Caki2 (cell line): ENCODE measurements around the gene NR2C2. TPM values are rescaled to one million over a fixed set of nuclear protein-coding genes. Genes with fewer than 3 reads are reported as not detected.
A peak's percentile ranks its signal among the peaks of the same experiment; 100 is the strongest.

Experiments used
- DNase-seq: peaks from one replicate; pipeline ENCODE4 v3.0.0-alpha.2; 2015; ENCODE audit warnings: low read depth
- in situ Hi-C: cut with HindIII; loops from 2 replicates; pipeline ENCODE4 v1.10.0; 2016; ENCODE audit warnings: low sequenced_read_pairs, low pct_unique_long_range_greater_than_20kb, mixed read lengths
- total RNA-seq: library from RNA; depleted of rRNA; stranded (reverse); fragments of >200 nt; shearing (Covaris generic); gene quantifications from 2 replicates; pipeline ENCODE4 v1.2.3, GENCODE V29; 2014; ENCODE audit warnings: low replicate concordance

Gene NR2C2
- total RNA-seq, 1 experiment from 2014 or later, result 3.1 TPM

DNA sequence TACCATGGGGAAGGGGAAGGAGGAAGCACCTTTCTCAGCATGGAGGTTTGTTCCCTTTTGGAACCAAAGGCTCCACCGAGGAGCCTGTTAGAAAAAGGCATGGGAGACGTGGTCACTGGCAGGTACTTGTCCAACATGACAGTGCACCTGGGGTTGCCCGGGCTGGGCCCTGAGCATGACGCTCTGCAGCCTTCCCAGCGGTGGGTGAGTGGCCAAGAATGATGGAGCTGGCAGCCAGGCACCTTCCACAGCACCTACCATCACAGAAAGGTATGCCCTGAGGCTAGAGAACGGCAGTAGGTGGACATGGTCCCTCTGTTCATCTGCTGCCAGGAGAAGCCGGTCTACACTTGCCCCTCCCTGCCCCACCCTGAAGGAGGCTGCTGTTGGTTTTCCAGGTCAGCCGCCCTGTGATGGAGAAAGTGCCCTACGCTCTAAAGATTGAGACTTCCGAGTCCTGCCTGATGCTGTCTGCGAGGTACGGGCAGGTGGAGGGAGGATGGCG is 29.0 kb upstream of the NR2C2 start:
- DNase-seq, result no peak
- in situ Hi-C loops, result no loop called here

DNA sequence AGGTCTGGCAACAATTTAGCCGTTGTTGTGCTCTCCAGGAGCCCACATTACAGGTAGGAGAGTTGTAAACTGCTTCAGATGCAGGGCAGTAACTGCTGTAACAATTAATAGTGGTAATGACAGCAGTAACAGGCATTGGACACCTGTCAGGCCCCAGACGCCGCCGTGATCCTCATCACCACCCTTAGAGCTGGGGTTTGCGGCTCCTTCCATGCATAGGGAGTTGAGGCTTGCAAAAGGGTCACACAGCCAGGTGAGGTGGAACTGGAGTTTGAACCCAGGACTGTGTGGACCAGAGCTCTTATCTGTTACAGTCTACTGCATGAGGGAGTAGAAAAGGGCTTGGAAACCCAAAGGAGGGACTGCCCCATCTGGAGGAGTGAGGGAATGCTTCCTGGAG is 26.8 kb upstream of the NR2C2 start:
- DNase-seq, result no peak
- in situ Hi-C loops, result no loop called here

DNA sequence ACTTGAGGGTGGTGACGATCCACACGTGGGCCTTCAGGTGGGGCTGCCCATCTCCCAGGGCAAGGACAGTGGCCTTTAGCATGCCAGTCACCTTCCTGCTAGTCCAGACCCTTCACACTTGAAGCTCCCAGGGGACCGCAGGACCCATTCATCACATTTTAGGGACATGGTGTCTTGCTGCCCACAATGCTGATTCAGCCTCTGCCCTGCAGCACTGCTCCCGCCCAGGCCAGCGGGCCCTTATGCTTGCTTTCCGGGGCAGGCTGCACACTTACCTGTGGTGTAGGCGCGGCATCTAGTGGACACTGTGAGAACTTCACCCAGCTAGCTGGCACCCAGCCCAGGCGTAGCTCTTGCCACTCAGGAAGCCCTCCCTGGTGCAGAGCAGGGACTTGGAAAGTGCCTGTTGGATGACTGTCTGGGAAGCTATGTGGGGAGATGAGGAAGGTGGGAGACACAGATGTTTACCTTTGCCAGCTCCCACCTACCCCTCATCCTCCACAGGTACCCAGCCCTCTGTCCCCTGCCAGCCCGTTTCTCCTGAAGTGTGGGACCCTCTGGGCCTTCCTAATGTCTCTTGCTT is 26.3 kb upstream of the NR2C2 start:
- in situ Hi-C loops, result no loop called here
- peak; percentile 69 for DNase-seq

DNA sequence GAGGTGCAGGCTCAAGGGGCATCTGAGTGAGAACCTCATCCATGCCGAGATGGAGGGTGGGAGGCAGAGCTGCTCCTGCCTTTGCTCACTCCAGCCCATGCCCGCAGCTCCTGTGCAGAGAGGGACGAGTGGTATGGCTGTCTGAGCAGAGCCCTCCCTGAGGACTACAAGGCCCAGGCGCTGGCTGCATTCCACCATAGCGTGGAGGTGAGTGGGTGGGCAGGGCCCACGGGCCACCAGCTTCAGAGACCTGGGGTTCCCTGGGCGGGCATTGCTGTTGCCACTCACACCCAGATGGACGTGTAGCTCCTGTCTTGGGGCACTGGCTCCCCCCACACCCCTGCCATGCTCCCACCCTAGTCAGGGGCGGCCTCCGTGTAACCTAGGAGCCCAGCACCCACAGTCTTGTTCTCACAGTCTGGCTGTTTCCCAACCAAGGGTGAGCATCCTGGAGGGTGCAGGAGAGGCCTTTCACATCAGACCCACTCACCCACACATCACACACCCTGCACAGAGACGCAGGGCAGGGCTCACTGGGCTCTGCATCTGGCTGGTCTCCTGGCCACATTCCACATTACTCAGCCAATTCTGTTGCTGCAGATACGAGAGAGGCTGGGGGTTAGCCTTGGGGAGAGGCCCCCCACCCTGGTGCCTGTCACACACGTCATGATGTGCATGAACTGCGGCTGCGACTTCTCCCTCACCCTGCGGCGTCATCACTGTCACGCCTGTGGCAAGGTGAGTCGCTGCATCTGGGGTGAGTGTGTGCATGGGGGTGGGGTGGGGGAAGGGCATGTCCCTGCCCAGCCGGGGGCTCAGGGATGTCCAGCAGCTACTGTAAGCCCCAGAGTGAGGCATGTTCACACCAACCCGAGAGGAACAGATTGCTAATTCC is 25.3 kb upstream of the NR2C2 start:
- no peak for DNase-seq
- in situ Hi-C loops, result no loop called here

GRCh38 chr3:14922863-14923262 is 24.5 kb upstream of the NR2C2 start:
- DNase-seq, result no peak
- in situ Hi-C loops, result no loop called here

GRCh38 chr3:14923476-14923875 is 23.9 kb upstream of the NR2C2 start:
- DNase-seq, result no peak
- in situ Hi-C loops, result no loop called here

DNA sequence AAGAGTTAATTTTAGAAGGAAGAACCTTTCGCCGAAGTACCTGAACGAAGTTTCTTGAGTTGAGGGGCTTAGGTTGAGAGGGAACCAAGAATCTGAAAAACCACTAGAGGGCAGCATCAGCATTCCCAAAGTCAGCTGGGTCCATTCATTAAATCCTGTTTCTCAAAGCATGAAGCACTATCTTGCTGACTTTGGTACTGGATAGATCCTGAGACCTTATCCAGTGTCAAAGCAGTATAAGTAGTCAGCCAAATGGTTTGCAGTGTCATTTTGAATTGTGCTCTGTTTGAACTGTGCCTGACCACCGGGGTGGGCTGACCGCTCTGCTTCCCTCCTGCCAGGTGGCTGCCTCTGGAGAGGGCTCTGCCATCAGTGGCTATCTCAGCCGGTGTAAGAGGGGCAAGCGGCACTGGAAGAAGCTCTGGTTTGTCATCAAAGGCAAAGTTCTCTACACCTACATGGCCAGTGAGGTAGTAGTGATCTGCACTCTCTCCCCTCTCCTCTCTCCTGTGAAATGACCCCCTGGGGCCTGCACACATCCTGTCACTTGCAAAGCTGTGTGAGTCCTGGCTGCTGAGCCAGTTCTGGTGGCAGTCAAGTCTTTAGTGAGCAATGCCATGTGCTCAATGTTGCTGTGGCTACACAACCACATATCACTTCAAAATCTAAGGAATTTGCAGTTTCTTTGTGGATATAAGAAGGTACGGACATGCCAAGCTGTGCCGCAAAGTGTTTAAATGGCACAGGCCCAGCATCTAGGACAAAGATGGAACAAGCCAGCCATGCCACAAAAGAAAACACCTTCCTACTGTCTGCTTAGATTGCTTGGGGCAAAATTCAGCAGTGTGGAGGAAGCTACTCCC is 21.4 kb upstream of the NR2C2 start:
- in situ Hi-C loops, result no loop called here
- peak; percentile 37 for DNase-seq

DNA sequence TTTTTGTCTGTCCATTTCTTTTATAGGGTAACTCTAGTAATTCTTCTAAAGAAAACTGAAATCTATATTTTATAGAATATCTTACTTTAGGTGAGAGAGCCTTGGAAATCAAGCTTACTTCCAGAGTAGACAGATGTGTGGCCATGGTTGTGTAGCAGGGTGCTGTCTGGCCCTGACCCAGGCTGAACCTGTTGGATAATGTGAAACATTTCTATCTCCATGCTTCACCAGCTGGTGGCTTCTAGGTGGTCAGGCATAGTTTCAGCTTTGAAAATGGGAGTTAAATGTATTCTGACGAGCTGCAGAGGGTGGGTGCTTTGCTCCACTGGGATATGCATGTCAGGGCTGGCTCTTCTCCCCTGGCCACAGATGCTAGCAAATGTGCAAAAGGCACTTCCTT is 20.8 kb upstream of the NR2C2 start:
- in situ Hi-C loops, result no loop called here
- DNase-seq, result no peak

GRCh38 chr3:14927308-14927707 is 20.1 kb upstream of the NR2C2 start:
- DNase-seq, result no peak

GRCh38 chr3:14929310-14930074 is 17.9 kb upstream of the NR2C2 start:
- no peak for DNase-seq
- in situ Hi-C loops, result no loop called here

More at GRCh38 chr3:14927308-14927707, 20.1 kb upstream of the NR2C2 start:
- in situ Hi-C loops, result no loop called here

GRCh38 chr3:14933820-14934425 is 13.5 kb upstream of the NR2C2 start:
- no peak for DNase-seq
- in situ Hi-C loops, result no loop called here

DNA sequence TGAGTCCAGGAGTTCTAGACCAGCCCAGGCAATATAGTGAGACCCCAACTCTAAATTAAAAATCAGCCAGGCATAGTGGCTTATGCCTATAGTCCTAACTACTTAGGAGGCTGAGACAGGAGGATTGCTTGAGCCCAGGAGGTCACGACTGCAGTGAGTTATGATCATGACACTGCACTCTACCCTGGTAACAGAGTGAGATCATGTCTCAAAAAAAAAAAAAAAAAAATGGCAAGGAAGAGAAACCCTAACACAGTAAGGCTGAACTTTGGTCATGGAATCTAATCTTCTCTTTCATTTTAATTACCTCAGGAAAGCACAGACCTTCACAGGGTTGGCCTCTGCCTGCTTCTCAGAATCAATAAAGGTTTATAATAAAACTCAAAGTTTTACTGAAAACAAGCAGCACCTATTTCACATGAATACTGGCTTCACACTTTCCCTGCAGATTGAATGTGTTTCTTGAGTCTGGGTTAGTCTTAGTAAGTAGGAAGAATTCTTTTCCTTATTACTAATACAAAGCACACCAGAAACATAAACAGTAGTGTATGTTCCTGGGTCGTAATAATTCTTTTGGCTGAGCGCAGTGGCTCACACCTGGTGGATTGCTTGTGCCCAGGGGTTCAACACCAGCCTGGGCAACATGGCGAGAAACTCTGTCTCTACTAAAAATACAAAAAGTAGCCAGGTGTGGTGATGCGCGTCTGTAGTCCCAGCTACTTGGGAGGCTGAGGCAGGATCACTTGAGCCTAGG is 11.6 kb upstream of the NR2C2 start:
- in situ Hi-C loops, result no loop called here
- peak; percentile 11 for DNase-seq

GRCh38 chr3:14938954-14939353 is 8.4 kb upstream of the NR2C2 start:
- no peak for DNase-seq
- in situ Hi-C loops, result no loop called here

DNA sequence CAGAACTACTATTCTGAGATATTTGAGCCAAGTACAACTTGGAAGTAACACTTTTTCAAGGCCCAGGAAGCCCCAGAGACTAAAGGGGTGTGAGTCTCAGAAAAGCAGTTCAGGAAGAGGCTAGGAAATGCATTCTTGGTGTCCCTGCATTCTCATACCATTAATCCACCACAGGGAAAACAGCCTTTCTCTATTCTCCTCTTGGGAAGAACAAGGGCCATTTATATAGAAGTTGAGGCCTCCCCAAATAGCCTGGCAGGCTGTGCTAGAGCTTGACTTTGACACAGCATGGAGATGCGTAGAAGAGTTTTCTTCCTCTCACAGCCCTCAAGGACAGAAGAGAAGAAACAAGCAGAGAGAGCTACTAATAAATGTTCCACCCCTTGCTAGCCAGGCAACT is 5.5 kb upstream of the NR2C2 start:
- no peak for DNase-seq
- in situ Hi-C loops, result no loop called here

DNA sequence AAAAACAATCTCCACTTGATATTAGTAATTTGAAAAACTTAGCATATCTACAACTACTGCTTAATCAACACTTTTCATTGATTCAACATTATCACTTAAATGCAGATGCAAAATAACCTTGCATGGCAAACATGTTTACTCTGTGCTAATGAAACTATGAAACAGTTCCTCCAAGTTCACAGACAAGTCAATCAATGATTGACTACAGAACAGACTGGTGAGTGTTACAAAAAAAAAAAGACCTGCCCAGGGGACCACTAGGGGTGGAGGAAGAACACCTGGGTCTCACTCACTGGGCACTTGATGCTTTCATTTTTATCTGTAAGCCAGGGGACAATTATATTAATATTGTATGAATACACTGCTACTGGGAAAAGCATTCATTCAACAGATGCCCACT is 4.3 kb upstream of the NR2C2 start:
- in situ Hi-C loops, result no loop called here
- peak; percentile 51 for DNase-seq

- in situ Hi-C loops, result no loop called here
- no peak for DNase-seq
These were observed 1.1 kb upstream of the NR2C2 start for GRCh38 chr3:14946236-14946635.

DNA sequence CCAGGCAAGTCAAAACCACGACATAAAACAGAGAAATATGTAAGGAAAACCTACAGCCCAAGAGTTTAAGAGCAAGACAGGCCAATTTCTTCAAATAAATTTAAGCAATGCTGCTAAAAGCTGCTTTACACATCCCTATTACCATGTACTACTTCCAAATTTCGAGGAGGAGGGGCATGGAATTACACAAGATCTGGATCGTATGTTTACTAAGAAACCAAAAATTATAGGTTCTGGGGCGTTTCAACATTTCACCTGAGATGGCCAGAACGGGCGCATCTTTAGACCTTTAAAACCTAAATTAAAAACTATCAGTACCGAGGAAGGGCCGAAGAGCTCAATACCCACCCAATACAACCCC is 664 bp upstream of the NR2C2 start:
- in situ Hi-C loops, result no loop called here
- no peak for DNase-seq
